HG03575 (cell line): ENCODE data around the gene PLS1.

Source experiments
- ATAC-seq: cut with Tn5 transposase; IDR thresholded peaks from one replicate; pipeline ENCODE4 v1.9.1; 2021; ENCODE audit not compliant: unreplicated experiment, insufficient number of reproducible peaks, low FRiP score; ENCODE audit errors: extremely low read depth

Gene PLS1

DNA sequence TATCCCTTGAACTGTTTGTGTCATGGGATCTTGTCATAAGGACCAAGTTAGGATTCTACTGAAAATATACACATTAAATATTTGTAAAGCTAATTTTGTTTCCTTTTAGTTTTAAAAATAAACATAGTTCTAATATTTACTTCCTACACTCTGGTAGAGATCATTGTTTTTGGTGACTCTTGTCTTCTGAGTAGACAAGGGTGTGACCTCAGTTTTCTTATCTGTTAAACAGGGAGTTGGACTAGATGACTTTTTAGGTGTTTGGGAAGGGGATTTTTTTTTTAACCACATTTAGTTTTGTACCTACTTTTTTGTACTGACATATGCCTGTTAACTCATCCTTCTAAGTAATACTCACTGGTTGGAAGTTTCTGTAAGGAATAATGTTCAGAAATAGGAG, 30.8 kb downstream of the PLS1 start:
- no peak for ATAC-seq

DNA sequence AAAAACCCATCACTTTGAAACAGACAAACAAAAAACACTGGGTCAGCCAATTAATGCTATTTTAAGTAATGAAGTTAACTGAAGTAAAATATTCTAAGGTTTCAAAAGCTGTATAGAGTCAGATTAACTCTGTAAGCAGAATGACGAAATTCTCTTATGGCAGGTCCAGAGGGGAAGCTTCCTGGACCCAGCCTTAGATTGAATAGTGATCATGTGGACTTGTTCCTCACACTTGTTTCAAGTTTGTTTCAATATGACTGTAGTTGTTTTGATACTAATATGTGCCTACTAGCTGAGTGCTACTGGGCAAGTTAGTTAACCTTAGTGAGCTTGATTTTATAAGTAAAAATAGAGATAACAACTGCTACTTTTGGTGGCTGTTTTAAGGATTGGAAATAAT, 32.6 kb downstream of the PLS1 start:
- no peak for ATAC-seq

DNA sequence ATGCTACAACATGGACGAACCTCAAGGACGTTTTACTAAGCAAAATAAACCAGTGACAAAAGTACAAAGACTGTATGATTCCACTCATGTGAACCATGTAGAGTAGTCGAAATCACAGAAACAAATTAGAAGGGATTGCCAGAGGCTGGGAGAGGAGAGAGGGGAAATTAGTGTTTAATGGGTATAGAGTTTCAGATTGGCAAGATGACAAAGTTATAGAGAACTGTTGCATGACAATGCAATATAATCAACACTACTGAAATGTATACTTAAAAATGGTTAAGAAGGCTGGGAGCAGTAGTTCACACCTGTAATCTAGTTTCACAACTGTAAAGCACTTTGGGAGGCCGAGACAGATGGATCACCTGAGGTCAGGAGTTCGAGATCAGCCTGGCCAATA, 36.9 kb downstream of the PLS1 start:
- ATAC-seq = no peak

DNA sequence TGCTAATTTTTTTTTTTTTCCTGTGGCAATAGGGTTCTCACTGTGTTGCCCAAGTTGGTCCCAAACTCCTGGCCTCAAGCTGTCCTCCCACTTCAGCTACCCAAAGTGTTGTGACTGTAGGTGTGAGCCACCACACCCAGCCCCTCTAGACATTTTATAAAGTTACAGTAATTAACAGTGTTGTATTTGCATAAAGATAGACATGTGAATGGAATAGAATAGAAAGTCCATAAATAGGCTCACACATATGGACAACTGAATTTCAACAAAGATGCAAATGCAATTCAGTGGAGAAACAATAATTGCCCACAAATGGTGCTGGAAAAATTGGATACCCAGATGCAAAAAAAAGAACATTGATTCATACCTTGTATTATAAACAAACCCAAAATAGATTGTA, 39.9 kb downstream of the PLS1 start:
- ATAC-seq = no peak

DNA sequence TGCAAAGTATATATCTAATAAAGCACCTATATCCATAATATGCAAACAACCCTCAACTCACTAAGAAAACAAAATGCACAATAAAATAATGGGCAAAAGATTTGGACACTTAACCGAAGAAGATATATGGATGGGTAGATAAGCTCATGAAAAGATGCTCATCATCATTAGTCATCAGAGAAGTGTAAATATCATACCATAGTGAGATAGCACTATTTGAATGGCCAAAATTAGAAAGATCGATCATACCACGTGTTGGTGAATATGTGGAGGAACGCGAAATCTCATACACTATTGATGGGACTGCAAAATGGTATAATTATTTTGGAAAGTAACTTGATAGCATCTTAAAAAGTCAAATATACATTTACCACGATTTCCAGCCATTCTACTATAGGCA, 40.5 kb downstream of the PLS1 start:
- ATAC-seq = no peak

DNA sequence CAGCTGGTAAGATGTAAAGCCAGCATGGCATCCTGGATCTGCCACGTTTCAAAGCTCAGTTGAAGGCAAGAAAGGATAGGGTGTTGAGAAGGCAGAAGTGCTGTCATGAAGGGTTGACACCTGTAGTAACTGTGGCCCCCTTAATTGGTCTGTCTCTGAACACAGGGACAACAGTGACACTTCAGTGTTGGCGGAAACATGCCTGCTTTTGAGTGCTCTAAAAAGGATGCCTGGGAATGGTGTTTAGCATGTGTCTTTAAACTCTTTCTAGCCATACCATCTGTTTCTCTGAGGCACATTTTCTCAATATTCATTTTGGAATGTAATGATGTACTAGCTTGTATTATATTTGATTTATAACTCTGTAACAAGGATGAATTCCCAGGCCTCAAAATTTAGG, 42.1 kb downstream of the PLS1 start:
- no peak for ATAC-seq

DNA sequence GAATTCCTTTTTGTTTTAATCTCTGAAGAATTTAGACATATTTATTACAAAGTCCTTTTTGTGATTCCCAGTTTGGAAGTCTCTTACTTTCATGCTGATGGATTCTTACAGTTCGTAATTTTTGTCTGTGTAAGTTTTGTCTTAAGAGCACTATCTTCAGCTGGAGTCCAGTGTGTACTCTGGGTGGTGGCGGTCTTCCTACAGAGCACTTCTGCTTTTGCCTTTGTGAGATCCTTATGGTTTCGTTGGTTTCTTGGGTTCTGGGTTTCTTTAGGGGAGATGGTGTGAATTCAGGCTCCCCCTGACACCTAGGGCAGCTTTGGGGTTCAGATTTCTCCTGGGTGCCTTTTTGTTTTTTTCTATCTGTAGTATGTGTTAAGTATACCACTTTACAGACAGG, 45.3 kb downstream of the PLS1 start:
- no peak for ATAC-seq

DNA sequence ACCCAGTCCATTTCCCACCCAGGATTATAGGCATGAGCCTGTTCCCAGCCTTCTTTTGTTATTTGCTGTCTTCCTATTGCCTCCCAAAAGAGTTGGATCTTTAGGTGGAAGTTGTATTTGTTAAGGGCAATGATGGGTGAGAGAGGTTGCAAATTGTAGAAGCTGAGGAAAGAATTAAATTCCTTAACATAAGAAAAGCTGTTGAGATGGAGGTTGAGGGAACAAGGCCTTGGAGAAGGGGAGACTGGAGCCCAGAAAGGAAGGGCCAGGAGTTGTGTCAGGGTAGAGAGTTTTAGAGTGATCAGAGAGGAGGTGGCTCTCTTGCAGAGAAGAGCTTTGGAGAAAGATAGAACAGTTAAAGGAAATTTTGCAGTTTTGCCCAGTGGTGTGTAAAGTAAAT, 46.8 kb downstream of the PLS1 start:
- no peak for ATAC-seq

DNA sequence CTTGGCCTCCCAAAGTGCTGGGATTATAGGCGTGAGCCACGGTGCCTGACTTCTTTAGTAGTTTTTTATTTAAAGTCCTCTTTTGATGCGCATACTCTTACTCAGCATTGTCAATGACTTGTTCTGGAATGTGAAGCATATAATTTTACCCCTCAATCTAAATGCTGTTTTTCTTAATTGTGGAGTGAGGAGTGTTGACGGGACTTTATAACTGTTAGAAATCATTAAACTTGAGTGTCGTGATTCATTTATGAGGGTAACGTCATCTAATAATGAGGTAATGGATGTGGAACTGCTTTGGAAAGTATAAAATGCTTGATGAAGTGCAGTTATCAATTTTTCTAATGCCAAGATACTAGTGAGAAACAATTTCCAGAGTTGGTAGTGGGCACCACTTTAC, 48.3 kb downstream of the PLS1 start:
- no peak for ATAC-seq

DNA sequence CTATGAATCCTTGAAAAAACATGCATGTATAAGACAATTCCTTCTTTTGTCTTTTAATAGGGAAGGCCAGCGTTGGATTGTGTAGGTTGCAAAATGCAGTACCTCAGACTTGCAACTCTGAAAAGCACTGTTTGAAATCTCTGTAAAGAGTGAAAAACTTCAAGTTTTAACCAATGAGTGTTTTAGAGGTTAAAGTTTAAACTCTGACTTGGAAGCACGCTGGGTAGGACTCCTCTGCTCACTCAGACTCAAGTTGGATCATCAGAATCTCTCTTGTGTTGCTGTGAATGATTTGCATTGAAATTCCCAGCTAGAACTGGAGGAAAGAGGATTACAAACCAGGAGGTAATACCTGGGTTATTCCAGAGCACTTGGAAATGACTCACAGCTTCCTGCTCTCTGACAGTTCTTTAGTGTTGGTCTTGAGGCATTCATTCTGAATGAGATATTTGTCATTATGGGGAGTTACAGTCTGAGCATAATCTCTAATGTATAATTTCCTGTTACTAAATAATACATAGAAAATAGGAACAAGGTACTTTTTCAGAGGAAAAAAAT, 49.1 kb downstream of the PLS1 start:
- ATAC-seq = no peak

DNA sequence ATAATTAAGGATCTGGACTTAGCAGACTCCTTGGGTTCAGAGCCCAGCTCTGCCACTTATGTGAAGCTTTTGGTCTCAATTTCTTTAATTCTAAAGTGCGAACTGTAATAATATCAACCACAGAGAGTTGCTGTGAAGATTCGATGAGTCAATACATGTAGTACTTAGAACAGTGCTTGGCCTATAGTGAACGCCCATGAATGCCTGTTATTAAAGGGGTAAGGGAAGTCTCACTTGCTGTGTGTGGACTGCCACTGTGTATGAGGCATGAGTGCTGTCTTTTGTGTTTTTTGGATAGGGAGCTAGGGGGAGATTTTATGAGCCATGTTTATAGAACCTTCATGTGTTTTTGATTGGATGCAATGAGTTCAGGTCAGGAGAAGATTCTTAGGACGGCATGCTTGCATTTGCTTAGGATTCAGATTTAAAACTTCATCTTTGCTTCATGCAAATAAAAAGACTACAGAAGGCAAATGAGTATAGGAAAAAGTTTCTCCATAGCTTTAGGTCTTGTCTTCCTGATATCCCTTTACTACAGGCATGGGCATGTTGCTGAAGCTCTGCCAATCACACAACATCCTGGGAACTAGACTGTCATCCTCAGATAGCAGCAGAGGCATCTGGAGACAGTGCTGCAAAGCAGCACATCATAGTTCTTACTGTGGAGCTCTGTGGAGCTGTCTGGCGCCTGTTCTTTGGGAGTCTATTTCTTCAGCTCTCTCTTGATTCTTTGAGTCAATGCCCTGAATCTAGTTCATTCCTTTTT, 50.0 kb downstream of the PLS1 start:
- ATAC-seq = no peak

DNA sequence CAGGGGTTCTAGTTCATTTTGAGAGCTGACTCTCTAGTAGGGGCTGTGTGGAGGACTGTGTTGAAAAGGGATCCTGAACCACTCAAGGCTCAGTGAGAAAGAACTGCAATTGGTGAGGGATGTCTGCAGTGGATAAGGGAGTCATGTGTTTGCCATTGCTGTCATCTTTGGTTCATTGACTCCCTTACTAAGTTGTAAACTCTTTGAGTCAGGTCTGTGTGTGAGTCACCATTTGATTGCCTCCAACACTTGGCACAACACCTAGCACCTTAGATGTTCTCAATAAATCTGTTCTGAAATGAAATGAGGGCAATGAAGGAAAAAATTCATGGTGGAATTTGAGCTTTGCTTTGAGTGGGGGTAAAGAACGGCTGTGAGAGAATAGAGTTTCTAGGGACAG, 51.7 kb downstream of the PLS1 start:
- ATAC-seq = no peak

DNA sequence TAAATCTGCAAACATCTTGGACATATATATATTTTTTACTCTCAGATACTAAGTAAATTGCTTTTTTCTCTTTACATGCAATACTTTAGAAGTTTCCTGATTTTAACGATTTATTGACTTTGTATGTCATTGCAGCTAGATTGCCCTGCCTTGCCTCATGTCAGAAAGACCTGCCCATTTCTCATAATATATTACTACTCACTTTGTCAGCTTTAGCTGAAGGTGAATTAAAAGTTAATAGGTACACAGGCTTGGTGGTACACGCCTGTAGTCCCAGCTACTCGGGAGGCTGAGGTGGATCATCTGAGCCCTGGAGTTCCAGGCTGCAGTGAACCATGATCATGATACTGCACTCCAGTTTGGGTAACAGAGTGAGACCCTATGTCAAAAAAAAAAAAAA, 52.8 kb downstream of the PLS1 start:
- ATAC-seq = no peak

DNA sequence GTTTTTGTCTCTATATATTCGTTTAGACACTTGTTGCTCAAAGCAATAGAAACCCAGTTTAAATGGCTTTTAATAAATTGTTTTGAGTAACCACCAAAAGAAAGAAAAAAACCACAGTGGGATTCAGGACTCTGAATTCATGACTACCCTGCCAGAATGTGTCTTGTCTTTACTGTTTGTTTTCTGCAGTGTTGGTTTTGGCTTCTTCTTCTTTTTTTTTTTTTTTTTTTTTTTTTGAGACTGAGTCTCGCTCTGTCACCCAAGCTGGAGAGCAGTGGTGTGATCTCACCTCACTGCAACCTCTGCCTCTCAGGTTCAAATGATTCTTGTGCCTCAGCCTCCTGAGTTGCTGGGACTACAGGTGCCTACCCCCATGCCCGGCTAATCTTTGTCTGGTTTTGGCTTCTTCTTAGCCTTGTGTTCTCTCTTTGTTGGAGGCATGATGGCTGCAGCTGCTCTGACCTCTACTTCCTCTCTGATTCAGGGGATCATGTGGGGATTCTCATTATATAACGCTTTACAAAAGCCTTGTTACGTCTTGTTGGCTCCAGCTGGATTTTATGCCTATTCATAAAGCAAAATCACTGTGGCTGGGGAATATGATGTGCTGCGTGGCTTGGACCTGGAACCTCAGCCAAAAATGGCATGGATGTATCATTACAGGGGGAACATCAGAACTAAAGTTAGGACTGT, 54.0 kb downstream of the PLS1 start:
- no peak for ATAC-seq

DNA sequence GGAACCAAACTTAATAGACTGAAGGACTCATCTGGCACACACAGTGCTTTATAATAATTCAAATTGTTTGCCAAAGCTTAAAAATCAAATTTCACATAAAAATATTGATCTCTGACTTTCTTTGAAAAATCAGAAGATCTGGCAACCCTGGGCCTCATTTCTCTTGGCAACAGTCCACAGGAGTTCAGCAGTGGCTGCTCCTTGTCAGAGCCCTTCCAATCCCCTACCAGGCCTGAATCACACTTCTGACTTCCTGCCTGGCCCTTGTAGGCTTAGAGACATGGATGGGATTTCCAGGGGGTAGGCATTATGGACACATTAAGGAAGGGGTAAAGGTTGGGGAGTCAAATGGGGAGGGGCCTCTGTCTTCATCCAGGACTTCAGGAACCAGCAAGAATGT, 55.5 kb downstream of the PLS1 start:
- ATAC-seq = no peak

DNA sequence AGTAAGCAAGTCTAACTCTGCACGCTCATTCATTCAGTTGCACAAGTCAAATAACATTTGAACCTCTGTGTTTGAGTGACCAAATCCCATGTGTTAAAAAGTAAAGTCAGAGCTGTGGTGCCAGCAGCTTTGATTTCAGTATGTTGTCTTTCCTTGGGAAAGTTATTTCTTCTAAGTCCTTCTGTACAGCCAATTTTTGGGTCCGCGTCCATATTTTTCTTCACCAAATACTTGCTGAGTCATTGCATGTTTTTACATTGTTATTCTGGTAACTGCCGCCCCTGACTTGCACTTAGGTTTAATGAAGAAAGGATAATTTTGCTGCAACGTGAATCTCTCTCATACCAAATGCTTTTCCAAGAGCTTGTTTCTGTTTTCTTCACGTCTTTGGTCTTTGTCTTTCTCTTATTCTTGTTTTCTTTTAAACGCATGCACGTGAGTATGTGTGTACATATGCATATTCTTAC, 56.7 kb downstream of the PLS1 start:
- ATAC-seq = no peak

DNA sequence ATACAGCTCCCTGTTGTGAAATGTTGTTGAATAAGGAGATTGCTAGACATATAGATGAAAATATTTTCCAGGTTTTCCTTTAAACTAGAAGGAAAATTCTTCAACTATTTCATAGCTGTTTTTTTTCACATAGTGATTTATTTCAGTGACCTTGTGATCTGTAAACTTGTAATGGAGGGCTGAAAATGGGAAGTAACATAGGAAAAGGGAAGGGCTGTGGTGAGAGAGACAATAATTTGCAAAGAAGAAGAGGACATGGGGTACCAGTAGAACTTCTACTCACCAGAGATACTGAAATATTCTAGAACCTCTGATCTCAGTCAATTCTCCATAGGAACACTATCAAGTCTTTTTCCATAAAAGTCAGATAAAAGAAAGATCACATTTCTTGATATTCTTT, 60.4 kb downstream of the PLS1 start:
- ATAC-seq = no peak

DNA sequence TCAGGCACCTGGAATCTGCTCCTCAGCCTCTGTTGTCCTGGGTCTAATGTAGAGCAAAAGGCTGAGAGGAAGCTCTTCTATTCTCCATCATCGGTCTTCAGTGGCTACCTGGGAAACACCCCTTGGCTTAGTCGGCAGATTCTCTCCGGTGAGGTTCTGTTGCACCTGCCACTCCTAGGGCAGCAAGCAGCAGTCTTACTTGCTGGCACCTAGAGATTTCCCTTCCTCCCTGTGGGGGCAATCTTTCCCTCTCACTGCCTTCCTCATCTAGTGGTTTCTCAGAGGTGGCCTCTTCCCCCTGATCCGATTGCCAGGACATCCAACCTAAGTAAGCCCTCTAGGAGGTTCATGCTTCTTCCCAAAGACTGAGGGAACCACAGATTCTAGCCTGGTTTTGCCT, 60.8 kb downstream of the PLS1 start:
- ATAC-seq = no peak

DNA sequence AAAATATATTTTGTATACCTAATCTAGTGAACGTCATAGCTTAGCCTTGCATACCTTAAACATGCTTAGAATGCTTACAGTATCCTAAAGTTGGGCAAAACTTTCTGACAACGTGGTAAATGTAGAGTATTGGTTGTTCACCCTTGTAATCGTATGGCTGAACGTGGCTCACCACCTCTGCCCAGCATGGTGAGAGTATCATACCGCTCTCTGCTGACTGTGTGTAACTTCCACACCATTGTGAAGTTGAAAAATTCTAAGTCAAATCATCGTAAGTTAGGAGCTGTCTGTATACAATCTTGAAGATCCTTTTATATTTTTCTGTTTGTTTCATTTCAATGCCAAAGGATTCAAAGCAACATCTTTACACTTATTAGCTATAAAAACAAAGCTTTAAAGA, 64.2 kb downstream of the PLS1 start:
- no peak for ATAC-seq

DNA sequence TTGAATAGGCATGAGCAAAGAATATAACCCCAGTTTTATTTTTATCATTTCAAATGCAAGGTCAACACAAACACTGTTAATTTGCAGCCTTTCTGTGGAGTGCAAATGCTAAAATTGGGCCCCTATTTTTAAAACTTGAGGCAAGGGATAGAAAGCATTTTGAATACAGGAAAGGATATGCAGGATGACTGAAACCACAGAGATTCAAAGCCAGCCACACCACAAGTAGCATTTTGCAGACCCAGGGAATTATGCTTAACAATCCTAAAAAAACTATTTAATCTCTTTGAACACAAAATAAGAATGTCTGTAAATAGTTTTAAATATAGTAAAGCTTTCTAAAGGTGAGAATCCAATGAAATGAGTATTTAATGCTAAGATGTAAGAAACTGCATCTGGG, 64.7 kb downstream of the PLS1 start:
- ATAC-seq = no peak
